ENCODE results near the gene SAMD3.

The SAMD3 gene

GRCh38 chr6:130116273-130116672, 106.5 kb downstream of the SAMD3 start:
- no peak for DNase-seq (ENCODE audit: low read depth)
- H3K4me3 ChIP-seq (ENCODE audit: low read depth, low read length) = no peak overlapping the region
- TF ChIP-seq POLR2A (IDR thresholded peaks at IDR 0.05; ENCODE audit: extremely low read depth, insufficient read length) = no peak
- no peak for TF ChIP-seq MAX (IDR thresholded peaks at IDR 0.05; ENCODE audit: low read depth, low read length)
- TF ChIP-seq MYC (IDR thresholded peaks at IDR 0.05; ENCODE audit: low read depth, low read length) = no peak
- no peak for TF ChIP-seq CTCF (IDR thresholded peaks at IDR 0.05; ENCODE audit: low read depth, low read length)

GRCh38 chr6:130115036-130115435, 107.7 kb downstream of the SAMD3 start:
- TF ChIP-seq CTCF (IDR thresholded peaks at IDR 0.05; ENCODE audit: low read depth, low read length) = no peak
- TF ChIP-seq MYC (IDR thresholded peaks at IDR 0.05; ENCODE audit: low read depth, low read length) = no peak
- no peak for TF ChIP-seq MAX (IDR thresholded peaks at IDR 0.05; ENCODE audit: low read depth, low read length)
- no peak for TF ChIP-seq POLR2A (IDR thresholded peaks at IDR 0.05; ENCODE audit: extremely low read depth, insufficient read length)
- no peak for DNase-seq (ENCODE audit: low read depth)
- H3K4me3 ChIP-seq (ENCODE audit: low read depth, low read length) = no peak overlapping the region

DNA sequence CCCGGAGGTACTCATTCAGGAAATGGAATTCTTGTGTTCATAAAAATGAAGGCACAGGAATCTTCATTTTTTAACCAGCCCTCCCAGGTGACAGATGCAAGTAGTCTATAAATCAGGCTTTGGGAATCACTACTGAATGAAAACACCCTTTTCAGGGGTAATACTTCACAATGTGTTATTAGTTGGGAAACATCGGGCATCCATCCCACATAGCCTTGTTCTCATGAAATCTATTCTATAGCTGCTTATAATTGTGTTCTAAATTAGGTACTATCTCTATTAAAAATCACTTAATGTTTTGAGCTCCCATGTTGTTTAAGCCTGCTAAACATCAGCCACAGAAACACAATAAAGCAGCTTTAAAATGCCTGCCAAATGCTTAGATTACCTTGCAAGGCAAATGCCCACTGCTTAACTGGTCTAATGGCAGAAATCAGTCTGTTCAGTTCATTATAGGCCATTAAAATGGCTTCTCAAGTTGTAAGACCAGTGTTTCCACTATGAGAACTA, 109.5 kb downstream of the SAMD3 start:
- DNase-seq (ENCODE audit: low read depth) = no peak

DNA sequence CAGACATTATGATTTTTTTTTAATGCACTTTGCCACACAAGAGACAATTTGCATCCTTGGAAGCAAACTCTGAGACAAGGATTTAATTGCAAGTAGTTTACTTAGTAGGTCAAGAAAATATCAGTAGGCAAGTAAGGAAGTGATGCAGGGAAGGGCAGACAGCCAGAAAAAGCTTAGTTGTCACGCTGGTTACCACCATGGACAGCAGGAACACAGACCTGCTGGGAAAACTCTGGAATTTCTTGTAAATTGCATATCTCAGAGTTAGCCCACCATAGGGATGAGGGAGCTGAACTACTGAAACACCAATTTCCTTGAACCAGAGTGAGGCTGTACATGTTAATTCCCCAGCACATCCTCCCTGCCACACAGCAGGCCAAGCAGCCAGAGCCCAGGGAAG, 111.7 kb downstream of the SAMD3 start:
- no peak for TF ChIP-seq MYC (IDR thresholded peaks at IDR 0.05; ENCODE audit: low read depth, low read length)
- TF ChIP-seq MAX (IDR thresholded peaks at IDR 0.05; ENCODE audit: low read depth, low read length) = no peak
- no peak for TF ChIP-seq CTCF (IDR thresholded peaks at IDR 0.05; ENCODE audit: low read depth, low read length)
- no peak overlapping the region for H3K4me3 ChIP-seq (ENCODE audit: low read depth, low read length)
- DNase-seq (ENCODE audit: low read depth) = no peak

More for the DNA sequence above, 109.5 kb downstream of the SAMD3 start:
- no peak for TF ChIP-seq CTCF (IDR thresholded peaks at IDR 0.05; ENCODE audit: low read depth, low read length)
- no peak for TF ChIP-seq MYC (IDR thresholded peaks at IDR 0.05; ENCODE audit: low read depth, low read length)
- TF ChIP-seq POLR2A (IDR thresholded peaks at IDR 0.05; ENCODE audit: extremely low read depth, insufficient read length) = no peak
- TF ChIP-seq MAX (IDR thresholded peaks at IDR 0.05; ENCODE audit: low read depth, low read length) = no peak
- no peak overlapping the region for H3K4me3 ChIP-seq (ENCODE audit: low read depth, low read length)

- TF ChIP-seq CTCF (IDR thresholded peaks at IDR 0.05; ENCODE audit: low read depth, low read length) (no peak), MYC (IDR thresholded peaks at IDR 0.05; ENCODE audit: low read depth, low read length) (no peak), POLR2A (IDR thresholded peaks at IDR 0.05; ENCODE audit: extremely low read depth, insufficient read length) (no peak), MAX (IDR thresholded peaks at IDR 0.05; ENCODE audit: low read depth, low read length) (no peak)
- H3K4me3 ChIP-seq (ENCODE audit: low read depth, low read length) = no peak overlapping the region
- DNase-seq (ENCODE audit: low read depth) = no peak
Observed at GRCh38 chr6:130107710-130108109, 115.0 kb downstream of the SAMD3 start.

All from NB4 (cell line).